ENCODE data around the gene GOLGB1.

GRCh38 chr3:121662742-121663141 is 86.8 kb downstream of the GOLGB1 start:
- TF ChIP-seq CTCF (IDR thresholded peaks at IDR 0.05), result no peak
- no peak for TF ChIP-seq ZFX (IDR thresholded peaks at IDR 0.05; ENCODE audit: borderline replicate concordance)

All from 22Rv1 (cell line).